GM12878 (cell line): ENCODE measurements around the gene ZBTB4. TPM values are rescaled to one million over a fixed set of nuclear protein-coding genes. Genes with fewer than 3 reads are reported as not detected.

ENCODE experiments used
- ATAC-seq: fragments of 200-7000 bp; cut with Tn5 transposase; 3 replicates; pipeline ENCODE4 v1.9.1; 2020; ENCODE audit warnings: mild to moderate bottlenecking, moderate library complexity
- BruUV-seq: library from RNA; stranded (reverse); fragments of 400-500 nt; replicated peaks from 2 replicates; lab custom pipeline; 2021; lab: Mats Ljungman, UMichigan
- CTCF ChIA-PET: fragments of 300-600 bp; sonication (Branson Sonifier 250); formaldehyde crosslinking; extraction: SDS; loops from one replicate; lab custom pipeline; 2021; ENCODE audit warnings: inconsistent platforms; lab: Yijun Ruan, JAX
- POLR2A ChIA-PET: fragments of 350-600 bp; formaldehyde crosslinking; extraction: SDS; loops from one replicate; lab custom pipeline; 2021; ENCODE audit warnings: inconsistent platforms; lab: Charles Lee
- RAD21 ChIA-PET: fragments of 300-600 bp; sonication (Branson Sonifier 250); formaldehyde crosslinking; loops from one replicate; lab custom pipeline; 2023; ENCODE audit warnings: antibody characterized with exemption; ENCODE audit not compliant: unreplicated experiment; lab: Charles Lee
- SMC1A ChIA-PET: fragments of 300-600 bp; sonication (Branson Sonifier 250); formaldehyde crosslinking; loops from one replicate; lab custom pipeline; 2023; ENCODE audit not compliant: unreplicated experiment, uncharacterized antibody; lab: Charles Lee
- DNase-seq: peaks from one replicate; pipeline ENCODE4 v3.0.0-alpha.2; 2011; ENCODE audit warnings: low read depth, low spot score
- FAIRE-seq: peaks from 3 replicates; lab custom pipeline; 2011; peaks lifted over from hg19 to GRCh38; lab: Jason Lieb, UNC
- H2AFZ ChIP-seq: 2 replicates; pipeline ENCODE4 v1.6.0; 2011; ENCODE audit warnings: low read depth, low read length, control low read depth; ENCODE audit not compliant: control insufficient read depth
- H3K27ac ChIP-seq: 2 replicates; pipeline ENCODE4 v1.5.1; 2011; ENCODE audit warnings: control low read depth; ENCODE audit not compliant: control insufficient read depth, insufficient read depth
- H3K27me3 ChIP-seq, 2 experiments: replicated peaks in 1 of 2; 2 replicates each; pipeline versions ENCODE4 v1.6.0 to v1.6.1; 2011; ENCODE audit warnings: low read length in 1 of 2; ENCODE audit not compliant: control insufficient read depth in 2 of 2, insufficient read depth in 2 of 2
- H3K36me3 ChIP-seq, 2 experiments: 2 replicates each; pipeline ENCODE4 v1.5.1; 2011; ENCODE audit warnings: low read length in 1 of 2; ENCODE audit not compliant: control insufficient read depth in 2 of 2, insufficient read depth in 2 of 2
- H3K4me1 ChIP-seq: 2 replicates; pipeline ENCODE4 v1.6.1; 2011; ENCODE audit warnings: mild to moderate bottlenecking, low read length, moderate library complexity, mixed read lengths; ENCODE audit not compliant: control insufficient read depth, insufficient read depth
- H3K4me2 ChIP-seq: 2 replicates; pipeline ENCODE4 v1.6.0; 2011; ENCODE audit warnings: control low read depth; ENCODE audit not compliant: control insufficient read depth, insufficient read depth
- H3K4me3 ChIP-seq: fragments of 200-600 bp; sonication (generic); 2 replicates; pipeline ENCODE4 v1.5.1; 2016
- H3K79me2 ChIP-seq: 2 replicates; pipeline ENCODE4 v1.6.0; 2011; ENCODE audit warnings: low read length; ENCODE audit not compliant: control insufficient read depth, insufficient read depth
- H3K9ac ChIP-seq: 2 replicates; pipeline ENCODE4 v1.8.0; 2011; ENCODE audit warnings: low read length, control low read depth, mixed read lengths; ENCODE audit not compliant: control insufficient read depth, insufficient read depth
- H3K9me3 ChIP-seq: replicated peaks from 3 replicates; pipeline ENCODE4 v1.5.1; 2011; ENCODE audit warnings: mild to moderate bottlenecking, low read length; ENCODE audit not compliant: control insufficient read depth, insufficient read depth
- H4K20me1 ChIP-seq: 2 replicates; pipeline ENCODE4 v1.6.0; 2011; ENCODE audit not compliant: control insufficient read depth, insufficient read depth
- HDAC2 ChIP-seq: fragments of 200-600 bp; sonication (generic); IDR thresholded peaks from 2 replicates; pipeline ENCODE4 v1.6.1; 2017
- JUNB ChIP-seq: IDR thresholded peaks from 2 replicates; pipeline ENCODE4 v1.6.1; 2016; ENCODE audit warnings: antibody characterized with exemption, mild to moderate bottlenecking
- MYB ChIP-seq: fragments of 150-350 bp; IDR thresholded peaks from 2 replicates; pipeline ENCODE4 v1.6.1; 2014; ENCODE audit warnings: mild to moderate bottlenecking, low read depth, low read length, borderline replicate concordance
- POLR2A ChIP-seq: IDR thresholded peaks from 2 replicates; pipeline ENCODE4 v1.6.1; 2011; ENCODE audit warnings: low read depth, mild to moderate bottlenecking, low read length
- SIN3A ChIP-seq: IDR thresholded peaks from 2 replicates; pipeline ENCODE4 v1.6.1; 2012; ENCODE audit warnings: low read depth, low read length, improper control_type of control experiment
- SREBF1 ChIP-seq: IDR thresholded peaks from 2 replicates; pipeline ENCODE4 v1.6.1; 2012; ENCODE audit warnings: mild to moderate bottlenecking, low read length
- ZSCAN29 ChIP-seq: fragments of 450-650 bp; IDR thresholded peaks from 2 replicates; pipeline ENCODE4 v1.6.1; 2017; ENCODE audit warnings: mild to moderate bottlenecking, moderate library complexity
- WGBS: methylation state at CpG from one replicate; pipeline ENCODE4 v1.1.6; 2016; ENCODE audit warnings: low lambda C conversion rate; ENCODE audit not compliant: insufficient replicate concordance, insufficient coverage; ENCODE audit errors: missing lambda C conversion rate; 5-methylcytosine and 5-hydroxymethylcytosine counted together
- in situ Hi-C: fragments of 300-500 bp; cut with MboI; formaldehyde crosslinking; loops from 9 replicates; pipeline ENCODE4 v1.14.3; 2018; ENCODE audit warnings: mixed read lengths
- intact Hi-C: fragments of 100-400 bp; cut with micrococcal nuclease; formaldehyde crosslinking; loops from one replicate; pipeline ENCODE4 v1.14.2; 2022; ENCODE audit not compliant: unreplicated experiment
- polyA plus RNA-seq, 11 experiments: library from polyadenylated mRNA; depleted of rRNA in 4 of 11; unstranded in 6 of 11; stranded (reverse) in 5 of 11; fragments of >200 nt; fragmentation: Nextera tagmentation in 4 of 11; fragmentation: Illumina TruSeq in 1 of 11; extraction: Ambion mirVana in 4 of 11; extraction: Trizol in 1 of 11; gene quantifications; 1 replicate in 1 of 11; 2 replicates in 10 of 11; pipeline versions ENCODE4 v1.2.1 to v1.2.3, GENCODE V29; 2011 to 2016; ENCODE audit warnings: inconsistent platforms in 2 of 11, missing spikeins in 2 of 11, low read depth in 1 of 11
- total RNA-seq, 4 experiments: library from RNA; depleted of rRNA in 3 of 4; stranded (reverse); fragments of >200 nt in 3 of 4; fragmentation: Illumina TruSeq in 1 of 4; extraction: Trizol in 1 of 4; gene quantifications; 2 replicates each; pipeline versions ENCODE4 v1.2.1 to v1.2.3, GENCODE V29; 2013 to 2021
- TF ChIP-seq, protein P1 (sequence below): IDR thresholded peaks from 2 replicates; pipeline ENCODE4 v1.6.1; 2012; ENCODE audit warnings: low read depth, low read length, improper control_type of control experiment
- TF ChIP-seq, protein P2 (sequence below): fragments of 450-650 bp; IDR thresholded peaks from 2 replicates; pipeline ENCODE4 v1.6.1; 2016; ENCODE audit warnings: mild to moderate bottlenecking, moderate library complexity, borderline replicate concordance

ZBTB4 gene
- total and polyA plus RNA-seq, 10 of the 15 experiments (the other 5 are each of a cell fraction or from before 2014, with no cell fraction given): 2.0 to 14.9 (median 6.9) TPM

DNA sequence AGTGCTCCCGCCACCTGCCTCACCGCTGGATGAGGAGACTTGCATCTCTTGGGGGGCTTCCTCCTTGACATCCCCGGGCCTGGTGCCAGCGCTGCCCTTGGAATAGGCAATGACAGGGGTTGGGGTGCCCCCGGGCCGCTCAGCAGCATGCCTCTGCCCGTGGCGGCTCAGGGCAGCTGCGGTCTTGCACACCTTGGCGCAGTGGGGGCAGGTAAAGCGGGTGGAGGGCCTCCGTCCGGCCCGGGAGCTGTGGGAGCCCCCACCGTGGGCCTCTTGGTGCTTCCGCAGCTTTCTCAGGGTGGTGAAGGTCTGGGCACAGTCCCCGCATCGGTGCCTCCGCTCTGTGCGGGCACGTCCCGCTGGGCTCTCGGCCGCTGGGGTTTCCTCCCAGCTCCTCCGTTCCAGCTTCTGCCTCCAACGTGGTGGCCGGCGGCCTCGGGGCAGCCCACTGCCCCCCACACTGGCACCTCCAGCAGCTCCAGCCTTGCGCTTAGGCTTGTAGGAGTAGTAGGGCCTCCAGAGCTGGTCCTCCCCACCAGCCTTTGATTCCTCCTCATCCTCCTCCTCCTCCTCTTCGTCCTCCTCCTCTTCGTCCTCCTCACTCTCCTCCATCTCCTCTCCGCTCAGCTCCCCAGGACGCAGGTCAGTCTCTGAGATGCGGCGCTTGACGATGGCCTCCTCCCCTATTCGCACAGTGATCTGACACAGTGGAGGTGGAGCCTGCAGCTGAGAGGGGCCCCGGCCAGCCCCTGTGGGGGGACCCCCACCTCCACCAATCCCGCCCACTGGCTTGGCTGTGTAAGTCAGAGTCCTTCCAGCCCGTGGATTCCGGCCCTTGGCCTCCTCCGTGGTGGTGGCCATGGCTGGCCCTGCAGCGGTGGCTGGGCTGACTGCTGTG, 16.7 kb downstream of the ZBTB4 start:
- SMC1A ChIA-PET: interaction anchor here (1.2 kb wide), 1 partner anchor 11 kb away, joined by 3 read pairs; no protein-coding TSS in a partner anchor
- RAD21 ChIA-PET: no interaction called here
- no peak overlapping the region for H2AFZ ChIP-seq
- H3K9ac ChIP-seq: no peak overlapping the region
- H4K20me1 ChIP-seq: no peaks in the 10 kb centered on the region
- no peak overlapping the region for H3K27ac ChIP-seq
- WGBS: 89% methylated on average over 42 of the region's 44 CpGs
- no peak overlapping the region for H3K4me3 ChIP-seq
- H3K79me2 ChIP-seq: no peaks in the 10 kb centered on the region
- H3K36me3 ChIP-seq: peaks cover 3 to 5% of the 10 kb centered on the region in 2 experiments; a peak in 3 of 4 replicates
- no peak overlapping the region for H3K4me2 ChIP-seq
- H3K27me3 ChIP-seq: no peaks in the 10 kb centered on the region
- in situ Hi-C loops: no loop called here
- no peaks in the 10 kb centered on the region for H3K9me3 ChIP-seq
- no TSS peak for BruUV-seq
- ATAC-seq (no peak), FAIRE-seq (no peak), DNase-seq (no peak)
- CTCF ChIA-PET: no interaction called here
- POLR2A ChIA-PET: interaction anchor here (0.5 kb wide), 1 partner anchor 12 kb away, joined by 6 read pairs; no protein-coding TSS in a partner anchor
- H3K4me1 ChIP-seq: no peaks in the 10 kb centered on the region; the same call in 1 of the 2 replicates
- intact Hi-C loops: no loop called here
- no peak for TF ChIP-seq JUNB
- TF ChIP-seq POLR2A: peak; percentile 47
- TF ChIP-seq SREBF1: no peak
- TF ChIP-seq HDAC2: no peak
- no peak for TF ChIP-seq SIN3A

DNA sequence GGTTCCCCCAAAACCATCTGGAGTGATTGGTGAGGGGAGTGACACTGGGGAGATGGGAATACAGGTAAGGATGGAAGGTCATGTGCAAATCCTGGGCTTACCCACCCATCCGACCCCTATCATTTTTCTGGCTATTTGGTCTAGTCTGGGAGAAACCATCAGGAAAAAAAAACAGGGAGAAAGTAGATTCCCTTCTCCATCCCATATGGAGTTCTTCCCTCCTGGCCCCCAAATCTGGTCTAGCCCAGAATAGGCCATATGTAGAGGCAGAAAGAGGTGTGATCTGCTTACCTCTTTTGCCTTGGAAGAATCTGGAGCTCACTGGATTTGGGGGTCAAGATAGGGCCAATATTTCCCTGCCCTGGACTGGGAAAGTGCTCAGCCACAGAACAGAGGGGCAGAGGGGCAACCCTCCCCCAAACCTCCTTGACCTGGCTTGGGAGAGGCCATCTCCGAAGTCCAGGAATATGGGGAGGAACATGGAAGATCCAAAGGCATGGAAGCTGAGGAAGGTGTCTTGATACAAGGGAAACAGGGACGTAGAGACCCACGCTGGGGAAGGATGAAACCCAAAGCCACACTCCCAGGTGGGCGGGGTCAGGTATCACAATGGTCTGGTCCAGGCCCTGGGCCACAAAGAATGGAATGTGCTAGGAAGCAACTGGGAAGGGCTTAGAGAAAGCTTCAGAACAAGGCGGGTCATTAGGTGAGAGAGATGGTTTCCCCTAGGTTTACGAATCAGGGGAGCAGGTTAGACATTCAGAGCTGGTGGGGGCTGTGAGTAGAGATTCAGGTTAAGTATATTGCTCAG, 18.4 kb downstream of the ZBTB4 start:
- in situ Hi-C loops: no loop called here
- Histone ChIP-seq H3K4me3 (no peak overlapping the region), H3K36me3 (peaks cover 3 to 4% of the 10 kb centered on the region in 2 experiments; a peak in 3 of 4 replicates), H3K9me3 (no peaks in the 10 kb centered on the region), H3K27me3 (no peaks in the 10 kb centered on the region), H3K79me2 (peaks cover 2% of the 10 kb centered on the region; the same call in 1 of the 2 replicates), H3K4me1 (peaks cover 3% of the 10 kb centered on the region; the same call in 1 of the 2 replicates), H3K9ac (no peak overlapping the region), H3K4me2 (no peak overlapping the region), H4K20me1 (no peaks in the 10 kb centered on the region), H3K27ac (no peak overlapping the region), H2AFZ (no peak overlapping the region)
- ChIA-PET RAD21 (no interaction called here), CTCF (no interaction called here), POLR2A (interaction anchor here (0.7 kb wide), 1 partner anchor 15 kb away, joined by 3 read pairs; no protein-coding TSS in a partner anchor), SMC1A (no interaction called here)
- BruUV-seq: TSS peak; percentile 40
- 88% methylated on average over 7 of the region's 7 CpGs for WGBS
- intact Hi-C loops: no loop called here
- ATAC-seq: no peak
- FAIRE-seq: no peak
- no peak for DNase-seq
- TF ChIP-seq ZSCAN29: no peak
- TF ChIP-seq, protein P1, sequence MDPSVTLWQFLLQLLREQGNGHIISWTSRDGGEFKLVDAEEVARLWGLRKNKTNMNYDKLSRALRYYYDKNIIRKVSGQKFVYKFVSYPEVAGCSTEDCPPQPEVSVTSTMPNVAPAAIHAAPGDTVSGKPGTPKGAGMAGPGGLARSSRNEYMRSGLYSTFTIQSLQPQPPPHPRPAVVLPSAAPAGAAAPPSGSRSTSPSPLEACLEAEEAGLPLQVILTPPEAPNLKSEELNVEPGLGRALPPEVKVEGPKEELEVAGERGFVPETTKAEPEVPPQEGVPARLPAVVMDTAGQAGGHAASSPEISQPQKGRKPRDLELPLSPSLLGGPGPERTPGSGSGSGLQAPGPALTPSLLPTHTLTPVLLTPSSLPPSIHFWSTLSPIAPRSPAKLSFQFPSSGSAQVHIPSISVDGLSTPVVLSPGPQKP: no peak
- TF ChIP-seq, protein P2, sequence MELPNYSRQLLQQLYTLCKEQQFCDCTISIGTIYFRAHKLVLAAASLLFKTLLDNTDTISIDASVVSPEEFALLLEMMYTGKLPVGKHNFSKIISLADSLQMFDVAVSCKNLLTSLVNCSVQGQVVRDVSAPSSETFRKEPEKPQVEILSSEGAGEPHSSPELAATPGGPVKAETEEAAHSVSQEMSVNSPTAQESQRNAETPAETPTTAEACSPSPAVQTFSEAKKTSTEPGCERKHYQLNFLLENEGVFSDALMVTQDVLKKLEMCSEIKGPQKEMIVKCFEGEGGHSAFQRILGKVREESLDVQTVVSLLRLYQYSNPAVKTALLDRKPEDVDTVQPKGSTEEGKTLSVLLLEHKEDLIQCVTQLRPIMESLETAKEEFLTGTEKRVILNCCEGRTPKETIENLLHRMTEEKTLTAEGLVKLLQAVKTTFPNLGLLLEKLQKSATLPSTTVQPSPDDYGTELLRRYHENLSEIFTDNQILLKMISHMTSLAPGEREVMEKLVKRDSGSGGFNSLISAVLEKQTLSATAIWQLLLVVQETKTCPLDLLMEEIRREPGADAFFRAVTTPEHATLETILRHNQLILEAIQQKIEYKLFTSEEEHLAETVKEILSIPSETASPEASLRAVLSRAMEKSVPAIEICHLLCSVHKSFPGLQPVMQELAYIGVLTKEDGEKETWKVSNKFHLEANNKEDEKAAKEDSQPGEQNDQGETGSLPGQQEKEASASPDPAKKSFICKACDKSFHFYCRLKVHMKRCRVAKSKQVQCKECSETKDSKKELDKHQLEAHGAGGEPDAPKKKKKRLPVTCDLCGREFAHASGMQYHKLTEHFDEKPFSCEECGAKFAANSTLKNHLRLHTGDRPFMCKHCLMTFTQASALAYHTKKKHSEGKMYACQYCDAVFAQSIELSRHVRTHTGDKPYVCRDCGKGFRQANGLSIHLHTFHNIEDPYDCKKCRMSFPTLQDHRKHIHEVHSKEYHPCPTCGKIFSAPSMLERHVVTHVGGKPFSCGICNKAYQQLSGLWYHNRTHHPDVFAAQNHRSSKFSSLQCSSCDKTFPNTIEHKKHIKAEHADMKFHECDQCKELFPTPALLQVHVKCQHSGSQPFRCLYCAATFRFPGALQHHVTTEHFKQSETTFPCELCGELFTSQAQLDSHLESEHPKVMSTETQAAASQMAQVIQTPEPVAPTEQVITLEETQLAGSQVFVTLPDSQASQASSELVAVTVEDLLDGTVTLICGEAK: no peak
- no peak for TF ChIP-seq MYB
